H1 (cell line): ENCODE measurements around the gene EZH1. TPM values are rescaled to one million over a fixed set of nuclear protein-coding genes. Genes with fewer than 3 reads are reported as not detected.

Experiments used
- CHD2 ChIP-seq: IDR thresholded peaks from 2 replicates; pipeline ENCODE4 v1.6.1; 2012; ENCODE audit warnings: low read length, improper control_type of control experiment
- EGR1 ChIP-seq: IDR thresholded peaks from 2 replicates; pipeline ENCODE4 v1.6.1; 2011; ENCODE audit warnings: low read depth, low read length, borderline replicate concordance
- KDM4A ChIP-seq: IDR thresholded peaks from one replicate; pipeline ENCODE4 v1.7.1; 2012; ENCODE audit warnings: low read depth, mild to moderate bottlenecking, moderate library complexity, low read length, inconsistent platforms; ENCODE audit not compliant: severe bottlenecking
- polyA plus RNA-seq, 7 experiments: library from polyadenylated mRNA; depleted of rRNA in 3 of 7; stranded (reverse) in 5 of 7; unstranded in 2 of 7; fragments of >200 nt in 5 of 7; fragments of 200-250 nt in 2 of 7; gene quantifications; 1 replicate in 5 of 7; 2 replicates in 1 of 7; 4 replicates in 1 of 7; pipeline versions ENCODE4 v1.2.1 to v1.2.3, GENCODE V29; 2011 to 2013; ENCODE audit warnings: missing spikeins in 2 of 7, mixed read lengths in 2 of 7
- total RNA-seq: library from RNA; stranded (reverse); fragmentation: NEBNext Ultra II Directional; extraction: Animal tissue kit (Norgen Biotek cat#: 25700); gene quantifications from 2 replicates; pipeline ENCODE4 v1.2.1, GENCODE V29; 2021
- TF ChIP-seq, protein P1 (sequence below): fragments of 300-600 bp; sonication (generic); IDR thresholded peaks from 2 replicates; pipeline ENCODE4 v1.7.1; 2012; ENCODE audit warnings: low read length, moderate library complexity, mild to moderate bottlenecking, inconsistent platforms; ENCODE audit not compliant: insufficient replicate concordance

EZH1 gene
- total and polyA plus RNA-seq, 2 of the 8 experiments (the other 6 are each of a cell fraction or from before 2014, with no cell fraction given): 17.4 to 20.8 TPM

DNA sequence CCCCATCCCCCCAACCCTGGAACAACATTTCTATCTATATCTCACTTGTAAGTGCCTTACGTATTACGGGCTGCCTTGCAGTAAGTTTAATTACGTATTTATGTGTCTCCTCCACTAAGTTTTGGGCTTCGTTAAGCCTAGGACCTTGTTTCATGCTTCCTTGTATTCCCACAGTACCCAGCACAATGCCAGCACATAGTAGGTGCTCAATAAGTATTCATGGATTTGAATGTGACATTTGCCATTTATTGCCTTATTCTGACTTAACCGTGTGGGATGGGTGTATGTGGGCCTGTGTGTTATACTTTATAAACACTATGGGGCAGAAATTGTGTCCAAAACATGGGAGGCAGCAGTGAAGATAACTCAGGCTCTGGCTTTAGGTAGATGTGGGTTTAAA lies 47.7 kb upstream of the EZH1 start (continued):
- TF ChIP-seq, protein P1, sequence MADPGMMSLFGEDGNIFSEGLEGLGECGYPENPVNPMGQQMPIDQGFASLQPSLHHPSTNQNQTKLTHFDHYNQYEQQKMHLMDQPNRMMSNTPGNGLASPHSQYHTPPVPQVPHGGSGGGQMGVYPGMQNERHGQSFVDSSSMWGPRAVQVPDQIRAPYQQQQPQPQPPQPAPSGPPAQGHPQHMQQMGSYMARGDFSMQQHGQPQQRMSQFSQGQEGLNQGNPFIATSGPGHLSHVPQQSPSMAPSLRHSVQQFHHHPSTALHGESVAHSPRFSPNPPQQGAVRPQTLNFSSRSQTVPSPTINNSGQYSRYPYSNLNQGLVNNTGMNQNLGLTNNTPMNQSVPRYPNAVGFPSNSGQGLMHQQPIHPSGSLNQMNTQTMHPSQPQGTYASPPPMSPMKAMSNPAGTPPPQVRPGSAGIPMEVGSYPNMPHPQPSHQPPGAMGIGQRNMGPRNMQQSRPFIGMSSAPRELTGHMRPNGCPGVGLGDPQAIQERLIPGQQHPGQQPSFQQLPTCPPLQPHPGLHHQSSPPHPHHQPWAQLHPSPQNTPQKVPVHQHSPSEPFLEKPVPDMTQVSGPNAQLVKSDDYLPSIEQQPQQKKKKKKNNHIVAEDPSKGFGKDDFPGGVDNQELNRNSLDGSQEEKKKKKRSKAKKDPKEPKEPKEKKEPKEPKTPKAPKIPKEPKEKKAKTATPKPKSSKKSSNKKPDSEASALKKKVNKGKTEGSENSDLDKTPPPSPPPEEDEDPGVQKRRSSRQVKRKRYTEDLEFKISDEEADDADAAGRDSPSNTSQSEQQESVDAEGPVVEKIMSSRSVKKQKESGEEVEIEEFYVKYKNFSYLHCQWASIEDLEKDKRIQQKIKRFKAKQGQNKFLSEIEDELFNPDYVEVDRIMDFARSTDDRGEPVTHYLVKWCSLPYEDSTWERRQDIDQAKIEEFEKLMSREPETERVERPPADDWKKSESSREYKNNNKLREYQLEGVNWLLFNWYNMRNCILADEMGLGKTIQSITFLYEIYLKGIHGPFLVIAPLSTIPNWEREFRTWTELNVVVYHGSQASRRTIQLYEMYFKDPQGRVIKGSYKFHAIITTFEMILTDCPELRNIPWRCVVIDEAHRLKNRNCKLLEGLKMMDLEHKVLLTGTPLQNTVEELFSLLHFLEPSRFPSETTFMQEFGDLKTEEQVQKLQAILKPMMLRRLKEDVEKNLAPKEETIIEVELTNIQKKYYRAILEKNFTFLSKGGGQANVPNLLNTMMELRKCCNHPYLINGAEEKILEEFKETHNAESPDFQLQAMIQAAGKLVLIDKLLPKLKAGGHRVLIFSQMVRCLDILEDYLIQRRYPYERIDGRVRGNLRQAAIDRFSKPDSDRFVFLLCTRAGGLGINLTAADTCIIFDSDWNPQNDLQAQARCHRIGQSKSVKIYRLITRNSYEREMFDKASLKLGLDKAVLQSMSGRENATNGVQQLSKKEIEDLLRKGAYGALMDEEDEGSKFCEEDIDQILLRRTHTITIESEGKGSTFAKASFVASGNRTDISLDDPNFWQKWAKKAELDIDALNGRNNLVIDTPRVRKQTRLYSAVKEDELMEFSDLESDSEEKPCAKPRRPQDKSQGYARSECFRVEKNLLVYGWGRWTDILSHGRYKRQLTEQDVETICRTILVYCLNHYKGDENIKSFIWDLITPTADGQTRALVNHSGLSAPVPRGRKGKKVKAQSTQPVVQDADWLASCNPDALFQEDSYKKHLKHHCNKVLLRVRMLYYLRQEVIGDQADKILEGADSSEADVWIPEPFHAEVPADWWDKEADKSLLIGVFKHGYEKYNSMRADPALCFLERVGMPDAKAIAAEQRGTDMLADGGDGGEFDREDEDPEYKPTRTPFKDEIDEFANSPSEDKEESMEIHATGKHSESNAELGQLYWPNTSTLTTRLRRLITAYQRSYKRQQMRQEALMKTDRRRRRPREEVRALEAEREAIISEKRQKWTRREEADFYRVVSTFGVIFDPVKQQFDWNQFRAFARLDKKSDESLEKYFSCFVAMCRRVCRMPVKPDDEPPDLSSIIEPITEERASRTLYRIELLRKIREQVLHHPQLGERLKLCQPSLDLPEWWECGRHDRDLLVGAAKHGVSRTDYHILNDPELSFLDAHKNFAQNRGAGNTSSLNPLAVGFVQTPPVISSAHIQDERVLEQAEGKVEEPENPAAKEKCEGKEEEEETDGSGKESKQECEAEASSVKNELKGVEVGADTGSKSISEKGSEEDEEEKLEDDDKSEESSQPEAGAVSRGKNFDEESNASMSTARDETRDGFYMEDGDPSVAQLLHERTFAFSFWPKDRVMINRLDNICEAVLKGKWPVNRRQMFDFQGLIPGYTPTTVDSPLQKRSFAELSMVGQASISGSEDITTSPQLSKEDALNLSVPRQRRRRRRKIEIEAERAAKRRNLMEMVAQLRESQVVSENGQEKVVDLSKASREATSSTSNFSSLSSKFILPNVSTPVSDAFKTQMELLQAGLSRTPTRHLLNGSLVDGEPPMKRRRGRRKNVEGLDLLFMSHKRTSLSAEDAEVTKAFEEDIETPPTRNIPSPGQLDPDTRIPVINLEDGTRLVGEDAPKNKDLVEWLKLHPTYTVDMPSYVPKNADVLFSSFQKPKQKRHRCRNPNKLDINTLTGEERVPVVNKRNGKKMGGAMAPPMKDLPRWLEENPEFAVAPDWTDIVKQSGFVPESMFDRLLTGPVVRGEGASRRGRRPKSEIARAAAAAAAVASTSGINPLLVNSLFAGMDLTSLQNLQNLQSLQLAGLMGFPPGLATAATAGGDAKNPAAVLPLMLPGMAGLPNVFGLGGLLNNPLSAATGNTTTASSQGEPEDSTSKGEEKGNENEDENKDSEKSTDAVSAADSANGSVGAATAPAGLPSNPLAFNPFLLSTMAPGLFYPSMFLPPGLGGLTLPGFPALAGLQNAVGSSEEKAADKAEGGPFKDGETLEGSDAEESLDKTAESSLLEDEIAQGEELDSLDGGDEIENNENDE: no peak
- TF ChIP-seq EGR1: no peak
- no peak for TF ChIP-seq KDM4A
- no peak for TF ChIP-seq CHD2
